Measurements from ENCODE around the gene OR2Z1. TPM values are rescaled to one million over a fixed set of nuclear protein-coding genes. Genes with fewer than 3 reads are reported as not detected.
"Not testable (repeated sequence)": the region's sequence is repeated elsewhere in the genome, so short reads cannot be mapped to it uniquely, and the experiment has no call there.

The OR2Z1 gene
- total and polyA plus RNA-seq, 4 donors = not detected

- 60 to 68% methylated on average over 19 of the region's 19 CpGs for WGBS, 2 donors
- H3K4me3 ChIP-seq = no peak overlapping the region
- TF ChIP-seq, protein P1, sequence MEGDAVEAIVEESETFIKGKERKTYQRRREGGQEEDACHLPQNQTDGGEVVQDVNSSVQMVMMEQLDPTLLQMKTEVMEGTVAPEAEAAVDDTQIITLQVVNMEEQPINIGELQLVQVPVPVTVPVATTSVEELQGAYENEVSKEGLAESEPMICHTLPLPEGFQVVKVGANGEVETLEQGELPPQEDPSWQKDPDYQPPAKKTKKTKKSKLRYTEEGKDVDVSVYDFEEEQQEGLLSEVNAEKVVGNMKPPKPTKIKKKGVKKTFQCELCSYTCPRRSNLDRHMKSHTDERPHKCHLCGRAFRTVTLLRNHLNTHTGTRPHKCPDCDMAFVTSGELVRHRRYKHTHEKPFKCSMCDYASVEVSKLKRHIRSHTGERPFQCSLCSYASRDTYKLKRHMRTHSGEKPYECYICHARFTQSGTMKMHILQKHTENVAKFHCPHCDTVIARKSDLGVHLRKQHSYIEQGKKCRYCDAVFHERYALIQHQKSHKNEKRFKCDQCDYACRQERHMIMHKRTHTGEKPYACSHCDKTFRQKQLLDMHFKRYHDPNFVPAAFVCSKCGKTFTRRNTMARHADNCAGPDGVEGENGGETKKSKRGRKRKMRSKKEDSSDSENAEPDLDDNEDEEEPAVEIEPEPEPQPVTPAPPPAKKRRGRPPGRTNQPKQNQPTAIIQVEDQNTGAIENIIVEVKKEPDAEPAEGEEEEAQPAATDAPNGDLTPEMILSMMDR (IDR thresholded peaks at IDR 0.05; ENCODE audit: control extremely low read depth, extremely low read depth) = no peak
- peaks cover 0 to 12% (median 2%) of the 10 kb centered on the region in 4 donors for H3K9me3 ChIP-seq (ENCODE audit: control insufficient read depth in 4 of 4, insufficient read depth in 3 of 4, low read length in 3 of 4)
- no peak overlapping the region for H3K9ac ChIP-seq (ENCODE audit: insufficient read depth in 1 of 2, low read length in 2 of 2)
- no peaks in the 10 kb centered on the region for H3K27me3 ChIP-seq (ENCODE audit: control insufficient read depth in 3 of 3, insufficient read depth in 3 of 3, low read length in 2 of 3)
- ATAC-seq (ENCODE audit: insufficient read depth, low FRiP score) (no peak), DNase-seq (peak in 1 of 3 donors; percentile 0)
- no peak overlapping the region for H3K27ac ChIP-seq (ENCODE audit: low read depth in 1 of 2, low read length in 1 of 2)
- no peaks in the 10 kb centered on the region for H3K4me1 ChIP-seq (ENCODE audit: control insufficient read depth in 5 of 5, insufficient read depth in 5 of 5, low read length in 5 of 5)
- H3K36me3 ChIP-seq (ENCODE audit: control insufficient read depth in 4 of 4, insufficient read depth in 4 of 4, low read length in 4 of 4) = no peaks in the 10 kb centered on the region
These were observed 10.2 kb downstream of the OR2Z1 start for GRCh38 chr19:8731428-8732169.

GRCh38 chr19:8738377-8738776, 16.9 kb downstream of the OR2Z1 start:
- DNase-seq (no peak), ATAC-seq (ENCODE audit: insufficient read depth, low FRiP score) (no peak)
- Histone ChIP-seq H3K27ac (ENCODE audit: low read depth in 1 of 2, low read length in 1 of 2) (no peak overlapping the region), H3K9me3 (ENCODE audit: control insufficient read depth in 4 of 4, insufficient read depth in 3 of 4, low read length in 3 of 4) (no peaks in the 10 kb centered on the region), H3K27me3 (ENCODE audit: control insufficient read depth in 3 of 3, insufficient read depth in 3 of 3, low read length in 2 of 3) (no peaks in the 10 kb centered on the region), H3K36me3 (ENCODE audit: control insufficient read depth in 4 of 4, insufficient read depth in 4 of 4, low read length in 4 of 4) (no peaks in the 10 kb centered on the region), H3K9ac (ENCODE audit: insufficient read depth in 1 of 2, low read length in 2 of 2) (no peak overlapping the region), H3K4me1 (ENCODE audit: control insufficient read depth in 5 of 5, insufficient read depth in 5 of 5, low read length in 5 of 5) (no peaks in the 10 kb centered on the region), H3K4me3 (no peak overlapping the region)
- 85 to 88% methylated on average over 8 of the region's 8 CpGs for WGBS, 2 donors
- TF ChIP-seq, protein P1 (IDR thresholded peaks at IDR 0.05; ENCODE audit: control extremely low read depth, extremely low read depth) = no peak

GRCh38 chr19:8739291-8740065, 18.0 kb downstream of the OR2Z1 start:
- 90 to 95% methylated on average over 13 to 47 of the region's 55 CpGs for WGBS, 2 donors
- not testable (repeated sequence) for H3K9me3 ChIP-seq (ENCODE audit: control insufficient read depth in 4 of 4, insufficient read depth in 3 of 4, low read length in 3 of 4); H3K9ac ChIP-seq (ENCODE audit: insufficient read depth in 1 of 2, low read length in 2 of 2); H3K4me1 ChIP-seq (ENCODE audit: control insufficient read depth in 5 of 5, insufficient read depth in 5 of 5, low read length in 5 of 5); H3K4me3 ChIP-seq; ATAC-seq (ENCODE audit: insufficient read depth, low FRiP score); H3K27me3 ChIP-seq (ENCODE audit: control insufficient read depth in 3 of 3, insufficient read depth in 3 of 3, low read length in 2 of 3); H3K27ac ChIP-seq (ENCODE audit: low read depth in 1 of 2, low read length in 1 of 2); DNase-seq; H3K36me3 ChIP-seq (ENCODE audit: control insufficient read depth in 4 of 4, insufficient read depth in 4 of 4, low read length in 4 of 4)

DNA sequence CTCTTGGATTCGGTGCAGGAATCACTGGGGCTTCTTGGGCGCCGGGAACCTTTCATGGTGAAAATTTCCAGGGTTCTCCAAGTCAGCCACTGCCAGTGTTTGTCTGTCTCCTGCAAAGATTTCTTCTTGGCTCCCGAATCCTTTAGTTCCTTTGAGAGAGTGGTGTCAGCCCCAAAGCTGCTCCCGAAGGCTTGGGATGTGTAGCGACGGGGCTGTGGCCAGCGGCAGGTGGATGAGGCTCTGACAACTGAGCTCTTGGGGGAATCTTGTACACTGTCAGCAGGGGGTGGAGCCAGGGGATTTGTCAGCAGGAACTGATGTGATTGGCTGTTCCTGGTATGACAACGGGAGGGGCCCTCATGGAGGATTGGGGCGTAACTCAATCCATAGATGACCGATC, 45.8 kb downstream of the OR2Z1 start:
- H3K36me3 ChIP-seq (ENCODE audit: control insufficient read depth in 4 of 4, insufficient read depth in 4 of 4, low read length in 4 of 4); H3K9ac ChIP-seq (ENCODE audit: insufficient read depth in 1 of 2, low read length in 2 of 2); H3K4me1 ChIP-seq (ENCODE audit: control insufficient read depth in 5 of 5, insufficient read depth in 5 of 5, low read length in 5 of 5); H3K4me3 ChIP-seq; ATAC-seq (ENCODE audit: insufficient read depth, low FRiP score); DNase-seq; H3K27me3 ChIP-seq (ENCODE audit: control insufficient read depth in 3 of 3, insufficient read depth in 3 of 3, low read length in 2 of 3); H3K27ac ChIP-seq (ENCODE audit: low read depth in 1 of 2, low read length in 1 of 2); H3K9me3 ChIP-seq (ENCODE audit: control insufficient read depth in 4 of 4, insufficient read depth in 3 of 4, low read length in 3 of 4): not testable (repeated sequence)
- WGBS, 2 donors = 90% methylated on average over 5 of the region's 11 CpGs; no CpG with 5 or more reads in 1 of the 2 donors

- not testable (repeated sequence) for H3K27me3 ChIP-seq (ENCODE audit: control insufficient read depth in 3 of 3, insufficient read depth in 3 of 3, low read length in 2 of 3); H3K4me3 ChIP-seq; H3K9ac ChIP-seq (ENCODE audit: insufficient read depth in 1 of 2, low read length in 2 of 2); H3K27ac ChIP-seq (ENCODE audit: low read depth in 1 of 2, low read length in 1 of 2); H3K4me1 ChIP-seq (ENCODE audit: control insufficient read depth in 5 of 5, insufficient read depth in 5 of 5, low read length in 5 of 5); ATAC-seq (ENCODE audit: insufficient read depth, low FRiP score); DNase-seq; H3K36me3 ChIP-seq (ENCODE audit: control insufficient read depth in 4 of 4, insufficient read depth in 4 of 4, low read length in 4 of 4); H3K9me3 ChIP-seq (ENCODE audit: control insufficient read depth in 4 of 4, insufficient read depth in 3 of 4, low read length in 3 of 4)
- WGBS, 2 donors = 94 to 98% methylated on average over 3 of the region's 8 CpGs
These were observed 47.8 kb downstream of the OR2Z1 start for GRCh38 chr19:8769265-8769664.

DNA sequence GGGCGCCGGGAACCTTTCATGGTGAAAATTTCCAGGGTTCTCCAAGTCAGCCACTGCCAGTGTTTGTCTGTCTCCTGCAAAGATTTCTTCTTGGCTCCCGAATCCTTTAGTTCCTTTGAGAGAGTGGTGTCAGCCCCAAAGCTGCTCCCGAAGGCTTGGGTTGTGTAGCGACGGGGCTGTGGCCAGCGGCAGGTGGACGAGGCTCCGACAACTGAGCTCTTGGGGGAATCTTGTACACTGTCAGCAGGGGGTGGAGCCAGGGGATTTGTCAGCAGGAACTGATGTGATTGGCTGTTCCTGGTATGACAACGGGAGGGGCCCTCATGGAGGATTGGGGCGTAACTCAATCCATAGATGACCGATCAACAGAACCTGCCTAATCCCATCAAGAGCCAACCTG, 52.2 kb downstream of the OR2Z1 start:
- not testable (repeated sequence) for H3K4me3 ChIP-seq; H3K9ac ChIP-seq (ENCODE audit: insufficient read depth in 1 of 2, low read length in 2 of 2); H3K9me3 ChIP-seq (ENCODE audit: control insufficient read depth in 4 of 4, insufficient read depth in 3 of 4, low read length in 3 of 4); H3K27ac ChIP-seq (ENCODE audit: low read depth in 1 of 2, low read length in 1 of 2); H3K36me3 ChIP-seq (ENCODE audit: control insufficient read depth in 4 of 4, insufficient read depth in 4 of 4, low read length in 4 of 4); ATAC-seq (ENCODE audit: insufficient read depth, low FRiP score); H3K27me3 ChIP-seq (ENCODE audit: control insufficient read depth in 3 of 3, insufficient read depth in 3 of 3, low read length in 2 of 3); H3K4me1 ChIP-seq (ENCODE audit: control insufficient read depth in 5 of 5, insufficient read depth in 5 of 5, low read length in 5 of 5); DNase-seq
- 94% methylated on average over 6 of the region's 12 CpGs; no CpG with 5 or more reads in 1 of the 2 donors for WGBS, 2 donors

Data from lung (tissue), 12 donors.